SHP77 treated with DMSO at 0.1 percent for 48 hours (cell line): ENCODE data around the gene TMEFF2.

Source experiments
- DNase-seq: peaks from one replicate; lab custom pipeline; 2025; lab: John Stamatoyannopoulos, UW

The TMEFF2 gene, protein sequence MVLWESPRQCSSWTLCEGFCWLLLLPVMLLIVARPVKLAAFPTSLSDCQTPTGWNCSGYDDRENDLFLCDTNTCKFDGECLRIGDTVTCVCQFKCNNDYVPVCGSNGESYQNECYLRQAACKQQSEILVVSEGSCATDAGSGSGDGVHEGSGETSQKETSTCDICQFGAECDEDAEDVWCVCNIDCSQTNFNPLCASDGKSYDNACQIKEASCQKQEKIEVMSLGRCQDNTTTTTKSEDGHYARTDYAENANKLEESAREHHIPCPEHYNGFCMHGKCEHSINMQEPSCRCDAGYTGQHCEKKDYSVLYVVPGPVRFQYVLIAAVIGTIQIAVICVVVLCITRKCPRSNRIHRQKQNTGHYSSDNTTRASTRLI

DNA sequence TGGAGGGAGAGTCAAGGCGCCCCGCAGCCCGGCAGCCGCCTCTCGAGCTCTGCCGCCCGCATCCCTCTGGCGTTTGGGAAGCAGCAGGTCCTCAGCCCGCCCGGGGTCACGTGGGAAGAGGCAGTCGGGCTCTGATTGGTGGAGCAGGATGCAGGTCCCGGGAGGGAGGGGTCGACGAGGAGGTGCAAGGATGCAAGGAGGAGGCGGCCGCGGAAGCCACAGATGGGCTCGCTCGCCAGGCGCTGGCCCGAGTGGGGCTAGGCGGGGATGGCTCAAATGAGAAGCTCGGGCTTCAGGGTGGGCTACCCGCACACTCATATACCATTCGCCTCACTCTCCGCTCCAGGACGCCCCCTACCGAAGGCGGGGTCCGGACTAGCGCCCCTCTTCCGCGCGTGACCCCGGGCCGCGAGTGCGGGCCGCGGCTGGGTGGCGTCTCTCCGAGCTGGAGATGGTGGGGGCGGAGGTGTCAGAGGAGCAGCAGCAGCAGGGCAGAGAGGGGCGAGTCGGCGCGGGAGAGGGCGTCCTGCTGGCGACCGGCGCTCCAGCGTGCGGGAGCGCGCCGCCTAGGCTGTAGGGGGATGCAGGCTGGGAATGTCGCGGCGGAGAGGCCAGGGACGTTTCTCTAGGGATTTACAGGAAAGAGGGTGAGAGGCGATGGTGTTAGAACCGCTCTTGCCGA is at the start of gene TMEFF2:
Gene TMEFF2 (minus strand): TSS at position 68 of the 682 bp plus-strand sequence. CDS start 409 bp downstream, outside the sequence.
- peak; percentile 62 for DNase-seq

DNA sequence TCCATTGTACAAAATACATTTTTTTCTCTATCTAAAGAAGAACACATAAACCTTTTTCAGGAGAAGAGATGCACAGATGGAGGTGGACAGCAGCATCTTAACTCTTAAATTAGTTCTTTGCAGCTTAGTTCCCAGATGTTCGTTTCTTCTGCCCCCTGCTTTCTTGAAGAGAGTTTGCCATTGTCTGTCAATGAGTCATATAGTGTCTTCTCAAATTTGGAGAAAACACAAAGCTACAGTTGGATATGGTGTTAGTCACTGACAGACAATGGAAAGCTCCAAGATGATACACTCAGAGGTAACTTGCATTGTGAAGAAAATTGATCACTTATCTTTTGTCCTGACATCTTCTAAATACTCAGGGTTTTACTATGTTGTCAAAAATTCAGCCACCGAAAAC is 48.8 kb upstream of the TMEFF2 start:
- DNase-seq, result no peak

DNA sequence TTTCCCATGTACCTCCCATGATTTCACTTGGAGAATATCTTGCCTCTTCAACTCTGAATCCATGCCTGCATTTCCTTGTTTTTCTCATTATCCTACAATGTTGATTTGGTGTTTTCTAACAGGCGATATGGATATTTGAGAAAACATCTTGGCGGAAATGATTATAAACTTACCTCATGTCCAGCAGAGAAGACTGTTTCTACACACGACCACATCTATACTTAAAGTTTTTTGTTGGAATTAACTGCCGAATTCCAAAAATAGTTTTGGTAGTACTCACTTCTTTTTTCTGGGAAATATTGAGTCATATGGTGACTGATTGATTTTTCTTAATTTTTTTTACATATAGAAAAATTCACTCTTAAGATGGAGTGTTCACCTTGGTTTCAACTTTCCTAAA is 41.4 kb upstream of the TMEFF2 start:
- no peak for DNase-seq

DNA sequence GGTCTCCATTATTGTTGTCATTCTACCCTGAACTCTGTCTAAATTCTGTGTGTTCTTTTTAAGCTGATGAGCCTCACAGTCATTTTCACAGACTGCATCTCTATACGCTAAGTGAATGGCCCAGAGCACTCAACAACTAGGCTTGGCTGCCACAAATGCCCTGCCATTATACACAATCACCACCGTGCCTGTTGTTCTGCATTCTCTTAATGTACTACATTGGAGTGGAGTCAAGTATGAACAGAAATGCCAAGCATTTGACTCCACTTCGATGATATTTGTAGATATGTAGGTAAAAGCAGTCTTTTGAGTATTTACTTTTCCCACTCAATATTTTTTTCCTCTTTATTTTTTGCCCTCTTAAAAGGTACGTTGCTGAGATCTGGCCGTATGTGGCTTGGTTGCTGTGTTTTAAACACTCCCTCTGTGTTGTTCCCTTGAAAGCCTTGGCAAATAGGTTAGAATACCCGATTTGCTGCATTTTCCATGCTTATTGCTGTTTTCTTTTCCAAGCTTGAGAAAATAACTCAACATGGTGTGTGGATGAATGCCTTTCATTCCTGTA is 36.2 kb upstream of the TMEFF2 start:
- DNase-seq, result no peak

DNA sequence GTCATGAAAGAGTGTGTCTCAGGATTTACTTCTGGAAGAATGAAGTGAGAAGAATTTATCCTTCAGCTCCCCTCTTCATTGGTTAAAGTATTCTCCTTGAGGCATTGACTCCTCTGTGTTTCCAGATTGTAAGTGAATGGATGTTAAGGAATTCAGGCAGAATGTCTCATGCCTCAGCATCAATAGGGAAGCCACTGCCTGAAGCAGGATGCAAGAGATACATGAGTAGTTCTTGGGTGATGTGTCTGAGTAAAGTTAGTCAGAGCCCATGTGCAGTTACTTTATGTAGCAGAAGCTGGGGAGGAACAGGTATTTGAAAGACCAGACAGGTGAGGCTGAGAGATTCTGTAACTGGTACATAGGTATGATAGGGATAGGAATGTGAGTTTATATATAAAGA is 34.0 kb upstream of the TMEFF2 start:
- DNase-seq, result no peak

DNA sequence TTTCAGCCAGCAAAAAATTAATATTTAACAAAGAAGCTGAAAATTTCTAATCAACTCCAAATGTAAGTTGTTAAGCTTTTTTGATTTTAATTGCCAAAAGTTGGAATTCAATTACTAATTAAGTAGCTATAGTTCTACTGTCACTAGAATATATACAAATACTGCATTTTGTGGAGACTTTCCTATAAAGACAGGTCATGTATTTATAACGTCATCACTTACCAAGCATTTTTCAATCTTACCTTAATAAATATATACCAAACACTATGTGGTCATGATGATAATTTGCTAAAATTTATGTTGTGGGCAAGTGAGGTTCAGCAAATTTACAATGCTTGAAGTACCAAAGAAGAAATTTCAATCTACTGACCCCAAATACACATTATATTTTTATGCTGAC is 24.2 kb upstream of the TMEFF2 start:
- no peak for DNase-seq

DNA sequence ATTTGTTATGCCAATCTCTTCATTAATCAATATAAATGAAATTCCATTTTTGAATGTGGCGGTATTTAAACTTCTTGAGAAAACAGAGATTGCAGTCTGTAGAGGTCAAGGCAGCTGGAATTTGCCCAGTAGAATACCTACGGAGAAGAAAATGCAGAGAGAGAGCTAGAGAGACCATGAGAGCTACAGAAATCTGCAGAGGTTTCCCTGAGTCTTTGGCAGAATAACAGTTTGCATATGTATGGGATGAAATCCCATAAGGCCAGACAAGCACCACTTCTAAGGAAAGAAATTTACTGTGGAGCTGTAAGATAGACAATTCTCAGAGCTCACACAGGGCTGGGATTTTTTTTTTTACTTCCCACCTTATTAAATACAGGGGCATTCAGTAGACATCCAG is 23.6 kb upstream of the TMEFF2 start:
- no peak for DNase-seq

DNA sequence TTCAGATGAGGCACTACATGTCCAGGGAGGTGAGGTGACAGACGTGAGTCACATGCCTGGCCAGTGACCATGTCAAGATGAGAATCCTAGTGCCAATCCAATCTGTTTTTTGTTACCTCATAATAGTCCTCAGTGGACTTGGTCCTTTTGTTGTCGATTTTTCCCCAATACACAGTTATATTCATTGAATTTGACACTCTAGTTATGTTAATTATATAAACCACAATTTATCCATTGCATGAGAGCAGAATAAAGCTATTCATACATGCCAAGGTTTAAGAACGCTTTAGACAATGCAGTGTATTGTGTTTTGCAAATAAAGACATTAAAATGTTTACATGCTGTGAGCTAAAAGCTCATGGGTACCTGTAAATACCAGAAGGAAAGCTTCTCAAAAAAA is 21.6 kb upstream of the TMEFF2 start:
- no peak for DNase-seq

DNA sequence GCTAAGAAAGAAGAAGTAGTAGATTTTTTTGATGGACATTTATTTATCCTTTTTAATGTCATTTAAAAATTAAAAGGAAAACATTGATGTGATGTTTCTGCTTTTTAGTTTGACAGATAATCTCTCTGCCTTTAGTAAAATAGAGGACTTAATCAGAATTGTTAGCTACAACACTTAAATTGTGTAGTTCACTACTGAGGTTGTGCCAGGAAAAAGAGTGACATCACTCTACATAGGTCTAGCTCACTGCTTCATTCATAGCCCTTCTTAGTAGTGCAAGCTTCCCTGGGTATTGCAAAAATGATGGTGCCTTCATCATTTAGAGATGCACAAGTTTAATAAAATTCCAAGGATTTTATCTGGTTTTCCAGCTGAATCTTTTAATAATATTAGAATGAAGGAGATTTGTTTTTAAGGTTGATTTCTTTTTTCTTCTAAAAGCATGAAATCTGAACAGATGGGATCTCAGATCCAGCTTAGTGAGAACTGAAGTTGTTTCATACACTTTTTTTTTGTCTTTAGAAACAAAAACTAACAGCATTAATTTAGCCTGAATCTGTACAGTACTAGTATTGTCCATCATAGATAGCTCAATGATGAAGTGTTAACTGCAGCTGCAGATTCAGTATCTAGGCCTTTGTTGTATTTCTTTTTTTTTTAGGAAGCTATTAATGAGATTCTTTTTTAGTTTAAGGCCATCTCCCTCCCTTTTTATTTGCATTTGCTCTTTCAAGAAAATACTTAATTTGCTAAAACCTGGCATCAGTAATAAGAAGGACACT is 20.6 kb upstream of the TMEFF2 start:
- no peak for DNase-seq

DNA sequence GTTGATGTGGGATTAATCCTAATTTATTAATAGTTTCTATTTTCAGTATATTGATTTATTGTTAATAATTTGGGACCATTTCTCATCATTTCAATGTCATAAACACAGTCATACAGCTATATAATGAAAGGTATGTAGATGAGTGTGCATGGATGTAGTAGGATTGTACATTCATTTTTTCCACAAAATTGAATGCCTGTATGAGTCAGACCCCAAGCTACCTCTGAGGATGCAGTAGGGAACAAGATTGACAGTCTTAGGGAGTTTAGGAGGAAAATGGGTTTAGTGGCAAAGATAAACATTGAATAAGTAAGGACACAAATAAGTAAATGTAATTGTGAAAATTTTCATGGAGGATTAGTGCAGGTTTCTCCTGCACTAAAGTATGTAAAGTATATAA is 14.1 kb upstream of the TMEFF2 start:
- no peak for DNase-seq

DNA sequence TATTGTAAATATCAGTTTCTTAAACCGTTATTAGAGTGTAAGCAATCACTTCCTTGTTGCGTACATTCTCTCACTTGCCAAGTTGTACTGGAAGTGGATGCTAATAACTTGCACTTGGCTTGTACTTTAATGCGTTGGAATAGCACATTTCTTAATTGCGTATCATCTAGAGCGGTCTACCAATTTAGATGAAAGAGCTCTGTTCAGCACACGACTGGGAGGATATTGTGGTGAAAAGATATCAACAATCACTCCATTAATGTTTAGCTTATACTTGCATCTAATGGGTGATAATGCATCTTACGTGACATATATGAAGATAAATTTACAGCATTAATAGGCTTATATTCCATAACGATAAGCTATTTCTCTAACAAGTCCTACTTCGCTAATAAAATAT is 11.7 kb upstream of the TMEFF2 start:
- DNase-seq, result no peak

DNA sequence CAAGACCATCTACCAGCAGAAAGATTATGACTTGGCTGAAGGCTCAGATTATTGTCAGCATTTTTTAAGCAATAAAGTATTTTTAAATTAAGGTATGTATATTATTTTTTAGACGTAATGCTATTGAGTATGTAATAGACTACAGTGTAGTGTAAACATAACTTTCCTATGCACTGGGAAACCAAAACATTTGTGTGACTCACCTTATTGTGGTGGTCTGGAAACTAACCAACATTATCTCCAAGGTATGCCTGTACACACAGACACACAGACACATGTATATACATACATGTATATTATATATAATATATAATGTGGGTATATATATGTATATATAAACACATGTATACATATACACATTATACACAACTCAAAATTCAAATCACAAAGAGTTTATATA is 9.1 kb upstream of the TMEFF2 start:
- DNase-seq, result no peak

DNA sequence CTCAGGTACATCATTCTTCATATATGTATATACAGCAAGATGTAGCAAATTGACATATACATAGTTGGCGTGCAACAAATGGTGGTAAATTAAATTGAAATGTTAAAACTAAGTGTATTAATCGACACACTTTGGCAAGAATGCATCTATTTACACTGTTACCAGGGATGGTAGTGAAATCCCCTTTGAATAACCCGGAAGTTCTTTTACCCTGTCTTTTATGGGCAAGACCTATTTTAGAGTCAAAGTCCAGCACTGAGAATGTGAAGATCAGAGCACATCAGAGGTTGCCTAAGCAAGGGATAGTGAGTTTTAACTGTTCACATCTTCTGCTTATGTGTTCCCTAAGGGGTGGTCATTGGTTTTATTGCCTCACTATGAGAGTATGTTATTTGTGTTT is 7.6 kb upstream of the TMEFF2 start:
- no peak for DNase-seq

DNA sequence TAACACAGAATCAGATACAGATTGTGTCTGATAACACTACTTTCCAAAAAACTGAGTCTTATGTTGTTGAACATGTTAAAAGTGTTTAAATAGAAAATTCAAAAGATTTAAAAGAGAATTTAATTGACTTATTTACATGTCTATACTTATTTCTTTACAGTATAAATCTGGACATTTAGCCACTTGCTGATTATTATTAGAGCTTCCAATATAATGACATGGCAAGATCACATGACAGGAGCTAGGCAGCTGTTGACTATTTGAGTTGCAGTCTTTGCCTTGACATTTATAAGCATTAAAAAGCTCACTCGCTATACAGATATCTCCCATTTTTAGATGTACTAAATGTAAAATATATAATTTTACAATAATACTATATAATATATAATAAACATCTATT is 6.4 kb upstream of the TMEFF2 start:
- no peak for DNase-seq

DNA sequence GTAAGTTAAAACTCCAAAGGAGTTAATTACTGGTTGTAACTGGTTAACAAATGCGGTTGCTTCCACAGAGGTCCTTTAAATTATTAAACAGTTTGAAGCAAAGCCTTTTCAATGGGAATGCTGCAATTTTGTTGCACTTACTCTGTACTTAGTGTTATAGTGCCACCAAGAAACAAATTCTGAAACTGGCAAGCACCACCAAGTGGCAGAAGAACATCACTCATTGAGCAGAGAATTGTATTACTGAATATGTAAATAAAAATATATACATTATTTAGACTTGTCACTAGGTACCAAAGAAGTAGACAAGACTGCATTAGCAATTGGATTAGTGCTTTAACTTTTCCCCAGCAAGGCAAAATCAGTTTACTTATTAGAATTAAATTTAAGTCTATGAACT is 2.6 kb upstream of the TMEFF2 start:
- DNase-seq, result no peak

DNA sequence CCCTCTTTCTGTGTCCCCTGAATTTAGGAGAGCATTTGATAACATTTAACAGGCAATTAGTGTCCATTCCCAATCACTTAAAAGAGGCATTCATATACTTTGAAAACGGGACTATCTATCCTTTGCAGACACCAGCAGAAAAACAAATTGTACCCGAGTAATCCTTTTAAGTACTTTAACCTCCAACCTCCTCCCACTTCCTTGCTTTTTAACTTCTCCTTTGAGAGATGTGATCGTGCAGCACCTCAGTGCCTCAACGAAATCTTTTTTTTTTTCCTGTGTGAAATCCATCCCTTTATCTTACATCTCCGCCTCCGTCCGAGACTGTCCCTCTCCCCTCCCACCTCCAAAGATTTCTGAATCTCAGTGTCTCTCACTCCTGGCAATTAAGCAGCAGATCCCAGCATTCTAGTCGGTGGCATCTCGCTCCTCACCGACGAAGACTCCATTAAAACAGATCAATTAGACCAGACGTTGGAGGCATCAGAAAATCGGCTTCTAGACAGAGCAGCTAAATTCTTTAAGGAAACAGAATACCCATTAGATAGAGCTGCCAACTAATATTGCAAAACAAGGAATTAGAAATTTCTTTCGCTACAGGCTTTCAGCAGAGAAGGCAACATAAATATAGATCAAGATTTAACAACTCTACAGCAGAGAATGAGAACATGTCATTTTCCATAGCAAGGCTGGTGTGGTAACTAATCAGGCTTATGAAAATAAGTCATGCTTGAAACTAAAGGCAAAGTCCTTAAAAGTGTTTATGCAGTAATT is 1.9 kb upstream of the TMEFF2 start:
- no peak for DNase-seq

DNA sequence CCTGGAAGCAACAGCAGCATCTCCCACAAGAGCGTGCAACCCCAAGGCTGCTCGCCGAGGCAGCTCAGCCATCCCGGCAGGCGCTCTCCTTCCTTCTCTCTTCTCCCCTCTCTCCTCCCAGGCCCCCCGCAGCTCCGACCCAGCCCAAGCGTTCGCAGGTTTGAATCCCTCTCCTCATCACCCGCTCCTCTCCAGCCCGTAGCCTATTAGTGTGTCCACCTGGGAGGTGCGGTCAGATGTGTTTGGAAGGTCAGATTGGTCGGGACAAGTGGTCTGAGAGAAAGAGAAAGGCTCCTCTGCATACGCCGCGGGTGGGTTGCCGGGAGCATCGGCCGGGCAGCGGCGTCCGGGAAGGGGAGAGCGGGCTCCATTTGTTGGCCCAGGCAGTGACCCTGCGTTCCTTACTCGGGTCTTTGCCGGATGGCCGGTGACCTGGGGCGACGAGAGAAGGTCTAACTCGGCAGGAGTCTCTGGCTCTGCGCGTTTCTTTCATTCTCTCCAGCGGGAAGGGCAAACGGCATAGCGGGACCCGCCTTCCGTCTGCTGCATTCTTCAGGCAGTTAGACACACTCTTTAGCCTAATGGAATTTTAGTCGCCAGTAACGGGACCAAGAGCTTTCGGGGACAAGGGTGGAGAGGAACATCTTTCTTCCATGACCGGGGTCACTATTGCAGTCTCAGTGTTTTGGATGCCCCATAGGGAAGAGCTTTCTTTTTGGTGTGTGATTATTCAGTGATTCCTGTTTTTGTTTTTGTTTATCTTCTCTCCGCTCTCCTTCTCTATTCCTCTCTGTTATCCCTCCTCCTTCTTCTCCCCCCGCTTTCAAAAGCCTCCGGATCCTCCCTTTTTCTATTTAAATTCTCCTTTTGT is 1.1 kb upstream of the TMEFF2 start:
- DNase-seq, result no peak

DNA sequence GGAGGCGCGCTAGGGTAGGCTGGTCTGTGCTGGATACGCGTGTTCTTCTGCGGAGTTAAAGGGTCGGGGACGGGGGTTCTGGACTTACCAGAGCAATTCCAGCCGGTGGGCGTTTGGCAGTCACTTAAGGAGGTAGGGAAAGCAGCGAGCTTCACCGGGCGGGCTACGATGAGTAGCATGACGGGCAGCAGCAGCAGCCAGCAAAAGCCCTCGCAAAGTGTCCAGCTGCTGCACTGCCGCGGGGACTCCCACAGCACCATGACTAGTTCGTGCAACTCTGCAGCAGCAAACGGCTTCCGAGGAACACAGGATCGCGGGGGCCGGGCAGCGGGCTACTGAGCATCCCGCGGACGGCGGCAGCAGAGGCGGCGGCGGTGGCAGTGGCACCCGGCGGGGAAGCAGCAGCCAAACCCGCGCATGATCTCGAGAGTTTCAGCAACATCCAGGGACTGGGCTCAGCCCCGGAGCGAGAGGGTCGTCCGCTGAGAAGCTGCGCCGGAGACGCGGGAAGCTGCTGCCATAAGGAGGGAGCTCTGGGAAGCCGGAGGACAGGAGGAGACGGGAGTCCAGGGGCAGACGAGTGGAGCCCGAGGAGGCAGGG is 368 bp downstream of the TMEFF2 start:
- no peak for DNase-seq

DNA sequence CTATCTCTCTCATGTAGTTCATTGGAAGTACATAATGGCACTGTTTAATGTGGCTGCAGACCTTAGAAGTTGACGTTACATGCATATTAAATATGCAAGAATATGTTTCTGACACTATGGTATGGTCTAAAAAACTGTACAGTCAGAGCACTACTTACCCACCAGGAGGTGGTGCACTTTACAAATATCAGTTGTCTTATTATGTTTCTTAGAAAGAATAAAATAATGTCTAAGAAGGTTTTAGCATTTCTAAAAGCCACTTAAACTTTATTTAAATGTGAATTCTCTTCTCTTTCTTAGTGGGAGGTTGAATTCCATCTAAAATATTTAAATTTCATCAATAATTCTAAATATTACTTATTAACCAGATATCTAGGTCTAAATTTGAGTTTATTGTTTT is 4.3 kb downstream of the TMEFF2 start:
- DNase-seq, result no peak

DNA sequence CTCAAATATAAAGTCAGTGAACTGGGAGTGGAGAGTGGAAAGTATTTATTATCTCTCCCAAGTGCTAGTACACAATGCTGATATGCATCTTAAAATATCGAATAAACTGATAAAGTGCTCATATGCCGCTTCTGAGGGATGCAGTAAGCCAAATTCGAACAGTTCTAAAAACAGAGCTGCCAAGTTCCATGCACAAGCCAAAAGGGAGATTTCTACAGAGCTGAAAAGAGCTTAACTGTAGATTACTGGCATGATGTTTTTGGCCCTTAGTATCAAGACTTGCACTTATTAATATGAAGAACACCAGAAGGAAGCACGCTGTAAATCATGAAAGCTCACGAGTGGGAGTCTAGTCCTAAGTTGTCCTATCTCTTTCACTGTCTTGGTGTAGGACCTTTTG is 7.9 kb downstream of the TMEFF2 start:
- DNase-seq, result no peak
